ENCODE measurements around the gene PRDM12. TPM values are rescaled to one million over a fixed set of nuclear protein-coding genes. Genes with fewer than 3 reads are reported as not detected.

PRDM12 gene
- total RNA-seq, 1 experiment from 2014 or later = not detected

GRCh38 chr9:130636648-130637020 lies 27.8 kb upstream of the PRDM12 start:
- Histone ChIP-seq H3K9me3 (ENCODE audit: control insufficient read depth, low read depth, low read length) (no peaks in the 10 kb centered on the region), H3K18ac (ENCODE audit: insufficient read length, low read depth, low read length) (no peak overlapping the region)
- H3K36me3 Mint-ChIP-seq (ENCODE audit: insufficient read depth in 1 of 3, low read depth in 3 of 3) = peaks cover 17 to 57% (median 52%) of the 10 kb centered on the region in 3 experiments; a peak in 6 of 7 replicates

More at GRCh38 chr9:130636648-130637020, 27.8 kb upstream of the PRDM12 start:
- H3K4me2 ChIP-seq (ENCODE audit: insufficient read depth, insufficient read length, low read length) = no peak overlapping the region
- H3K4ac ChIP-seq (ENCODE audit: low read depth, low read length) = no peak overlapping the region
- H3K9me3 Mint-ChIP-seq = no peaks in the 10 kb centered on the region
- H3K4me1 Mint-ChIP-seq = peaks cover 15 to 19% of the 10 kb centered on the region in 2 experiments
- TF ChIP-seq CTCF (conservative IDR thresholded peaks at IDR 0.05) = no peak
- H3K79me1 ChIP-seq (ENCODE audit: insufficient read depth, low read depth, low read length, poor library complexity, severe bottlenecking) = no peaks in the 10 kb centered on the region
- H3K27ac Mint-ChIP-seq = no peak overlapping the region
- no peak overlapping the region for H3K23ac ChIP-seq (ENCODE audit: insufficient read length, low read depth, low read length)
- H3K23me2 ChIP-seq (ENCODE audit: insufficient read length, low read depth, low read length, poor library complexity, severe bottlenecking) = no peaks in the 10 kb centered on the region
- no peak overlapping the region for H2AK5ac ChIP-seq (ENCODE audit: insufficient read length, low read length)
- peaks cover 2% of the 10 kb centered on the region; the same call in 1 of the 2 replicates for H3K27me3 Mint-ChIP-seq (ENCODE audit: low read depth)
- no peak for DNase-seq
- H3K4me1 ChIP-seq (ENCODE audit: insufficient read depth, low read length) = no peaks in the 10 kb centered on the region; the same call in 1 of the 2 replicates
- no peak overlapping the region for H2BK120ac ChIP-seq (ENCODE audit: low read depth, low read length, poor library complexity, severe bottlenecking)
- H2BK12ac ChIP-seq (ENCODE audit: insufficient read length, low read depth, low read length) = no peak overlapping the region
- no peak overlapping the region for H4K91ac ChIP-seq (ENCODE audit: insufficient read length, low read depth, low read length)
- no peaks in the 10 kb centered on the region for H3K79me2 ChIP-seq (ENCODE audit: insufficient read depth, low read length)
- no peak overlapping the region for H3K9ac ChIP-seq (ENCODE audit: extremely low read depth, insufficient read length, low read length)
- H2AFZ ChIP-seq (ENCODE audit: low read length) = no peak overlapping the region
- no peak overlapping the region for H4K5ac ChIP-seq (ENCODE audit: insufficient read length, low read depth, low read length)
- H3K56ac ChIP-seq (ENCODE audit: insufficient read length, low read depth, low read length) = no peak overlapping the region
- no peak overlapping the region for H2BK15ac ChIP-seq (ENCODE audit: low read depth, low read length)
- no peak overlapping the region for H4K8ac ChIP-seq (replicated peaks; ENCODE audit: insufficient read length, low read depth, low read length)
- no peak overlapping the region for H3K27ac ChIP-seq (ENCODE audit: insufficient read length, low read depth, low read length)
- H3K14ac ChIP-seq (ENCODE audit: insufficient read depth, low read length) = no peak overlapping the region
- H3T11ph ChIP-seq (ENCODE audit: low read length) = no peak overlapping the region
- H2BK20ac ChIP-seq (ENCODE audit: low read depth, low read length, poor library complexity, severe bottlenecking) = no peak overlapping the region
- WGBS (ENCODE audit: extremely low coverage, insufficient read length, low lambda C conversion rate) = no CpG with 5 or more reads among the region's 9 CpGs
- no peak overlapping the region for H3K4me3 Mint-ChIP-seq
- H2BK5ac ChIP-seq (ENCODE audit: insufficient read length, low read length) = no peak overlapping the region
- H3K27me3 ChIP-seq (ENCODE audit: insufficient read depth, low read length) = no peaks in the 10 kb centered on the region
- no peaks in the 10 kb centered on the region for H4K20me1 ChIP-seq (ENCODE audit: control insufficient read depth, insufficient read depth, insufficient read length)
